Stimulated activated CD4-positive, alpha-beta T cell treated with anti-CD3 and anti-CD28 coated beads, Interleukin-15, amount 100 ng/mL, for 1 hour (primary cell): Measurements from ENCODE around the gene AGFG1.
"Not testable (repeated sequence)": the region's sequence is repeated elsewhere in the genome, so short reads cannot be mapped to it uniquely, and the experiment has no call there.

ENCODE experiments used
- DNase-seq, 2 donors: peaks; one replicate each; pipeline ENCODE4 v3.0.0-alpha.2; 2020; ENCODE audit warnings: low read depth in 1 of 2, low spot score in 1 of 2

Gene AGFG1

DNA sequence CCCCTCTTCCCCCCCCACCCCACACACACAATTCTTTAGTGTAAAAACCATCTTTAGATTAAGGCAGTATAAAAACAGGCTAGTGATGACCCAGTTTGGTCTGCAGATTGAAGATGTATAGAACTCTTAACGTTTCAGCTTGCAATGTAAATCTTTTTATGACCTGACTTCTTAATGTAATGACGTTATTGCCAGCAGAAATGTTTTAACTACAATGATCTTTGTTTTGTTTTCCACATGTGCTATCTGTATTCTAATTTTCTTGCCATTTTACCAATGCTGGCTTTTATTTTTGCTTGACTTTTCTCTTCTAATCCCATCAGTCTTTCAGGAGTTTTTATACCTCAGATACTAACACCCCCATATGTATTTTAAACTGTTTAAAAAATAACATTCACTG lies 25.2 kb downstream of the AGFG1 start:
- no peak for DNase-seq

DNA sequence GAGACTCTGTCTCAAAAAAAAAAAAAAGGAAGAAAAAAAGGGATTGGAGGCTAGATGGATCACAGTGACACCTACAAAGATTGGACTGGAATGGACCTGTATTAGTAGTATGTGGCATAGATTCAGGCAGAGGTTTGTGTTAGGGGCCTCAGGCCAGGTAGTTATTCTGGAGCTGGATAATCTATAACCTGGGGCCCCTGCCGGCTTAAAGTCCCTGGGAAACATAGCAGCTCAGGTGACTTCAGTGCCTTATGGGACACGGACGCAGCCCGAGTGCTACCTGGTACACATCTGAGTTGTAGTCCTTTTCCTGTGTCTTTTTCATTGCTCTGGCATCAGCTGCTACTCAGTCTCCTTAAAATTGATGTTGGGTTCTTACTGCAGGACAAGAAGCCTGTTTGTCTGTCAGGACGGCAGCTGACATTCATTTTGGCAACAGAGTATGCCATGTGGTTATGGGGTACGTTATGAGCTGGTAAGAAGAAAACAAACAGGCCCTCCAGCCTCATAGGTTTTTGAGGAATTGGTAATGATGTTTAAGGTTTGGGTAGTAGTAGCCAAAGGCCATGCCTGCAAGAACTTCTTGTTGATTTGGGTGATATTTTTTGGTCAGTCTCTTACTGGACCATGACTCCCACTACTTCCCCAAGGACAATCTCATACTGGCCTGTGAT lies 27.8 kb downstream of the AGFG1 start:
- no peak for DNase-seq

- no peak for DNase-seq
These were observed 28.3 kb downstream of the AGFG1 start for GRCh38 chr2:227500301-227500630.

GRCh38 chr2:227503433-227504406 lies 31.8 kb downstream of the AGFG1 start:
- DNase-seq: no peak

- DNase-seq: no peak
These were observed 32.7 kb downstream of the AGFG1 start for GRCh38 chr2:227504700-227505099.

DNA sequence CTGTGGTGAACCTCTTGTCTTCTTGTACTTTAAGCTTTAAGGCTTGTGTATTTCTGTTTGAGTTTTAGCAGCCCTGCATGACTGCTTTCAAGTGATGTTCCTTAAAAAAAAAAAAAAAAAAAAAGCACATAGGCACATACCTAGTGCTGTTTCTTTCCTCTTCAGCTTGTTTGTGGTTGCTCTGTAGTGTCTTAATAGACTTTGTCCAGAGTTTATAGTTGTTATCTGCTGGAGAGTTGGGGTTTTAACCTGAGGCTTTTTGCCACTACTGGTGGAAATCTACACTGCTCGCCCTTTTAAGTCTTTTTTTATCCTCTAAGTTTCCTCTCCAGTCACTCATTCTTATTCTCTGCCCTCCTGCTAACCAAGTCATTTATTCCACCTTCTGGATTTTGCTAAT lies 34.5 kb downstream of the AGFG1 start:
- DNase-seq: no peak

GRCh38 chr2:227507963-227508362 lies 36.0 kb downstream of the AGFG1 start:
- no peak for DNase-seq

GRCh38 chr2:227509076-227509475 lies 37.1 kb downstream of the AGFG1 start:
- no peak for DNase-seq

DNA sequence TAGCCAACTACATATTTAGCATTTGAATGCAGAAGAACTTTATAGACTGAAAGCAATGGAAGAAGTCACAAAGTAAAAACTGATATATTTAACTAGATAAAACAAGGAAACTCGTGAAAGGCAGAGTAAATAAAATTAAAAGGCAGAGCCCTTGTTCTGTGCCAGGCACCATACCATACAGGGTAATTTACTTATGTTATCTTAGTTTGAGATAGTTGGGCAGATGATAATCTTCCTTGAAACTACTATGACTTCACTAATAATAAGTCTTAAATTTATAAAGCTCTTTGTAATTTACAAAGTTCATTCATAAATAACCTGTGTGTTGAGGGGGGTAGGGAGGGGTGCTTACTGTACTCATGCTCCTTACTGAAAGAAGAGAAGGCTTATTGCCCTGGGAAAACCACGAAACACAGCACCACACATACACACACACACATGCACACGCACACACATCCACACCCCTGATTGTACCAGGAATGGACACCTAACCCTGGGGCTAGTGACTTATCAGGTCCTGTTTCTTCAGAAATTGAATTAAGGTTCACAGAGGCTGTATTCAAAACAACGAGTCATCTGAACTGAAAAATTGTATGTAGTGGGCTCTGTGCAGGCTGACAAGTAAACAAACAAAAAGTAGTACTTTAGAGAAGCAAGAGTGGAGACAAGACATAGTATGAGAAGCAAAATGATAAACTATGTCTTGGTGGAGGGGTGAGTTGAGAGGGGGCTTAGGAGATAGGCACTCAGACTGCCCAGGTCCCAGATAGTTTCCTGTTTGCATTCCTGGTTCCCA lies 38.1 kb downstream of the AGFG1 start:
- no peak for DNase-seq

- DNase-seq: no peak
These were observed 38.6 kb downstream of the AGFG1 start for GRCh38 chr2:227510620-227510958.

DNA sequence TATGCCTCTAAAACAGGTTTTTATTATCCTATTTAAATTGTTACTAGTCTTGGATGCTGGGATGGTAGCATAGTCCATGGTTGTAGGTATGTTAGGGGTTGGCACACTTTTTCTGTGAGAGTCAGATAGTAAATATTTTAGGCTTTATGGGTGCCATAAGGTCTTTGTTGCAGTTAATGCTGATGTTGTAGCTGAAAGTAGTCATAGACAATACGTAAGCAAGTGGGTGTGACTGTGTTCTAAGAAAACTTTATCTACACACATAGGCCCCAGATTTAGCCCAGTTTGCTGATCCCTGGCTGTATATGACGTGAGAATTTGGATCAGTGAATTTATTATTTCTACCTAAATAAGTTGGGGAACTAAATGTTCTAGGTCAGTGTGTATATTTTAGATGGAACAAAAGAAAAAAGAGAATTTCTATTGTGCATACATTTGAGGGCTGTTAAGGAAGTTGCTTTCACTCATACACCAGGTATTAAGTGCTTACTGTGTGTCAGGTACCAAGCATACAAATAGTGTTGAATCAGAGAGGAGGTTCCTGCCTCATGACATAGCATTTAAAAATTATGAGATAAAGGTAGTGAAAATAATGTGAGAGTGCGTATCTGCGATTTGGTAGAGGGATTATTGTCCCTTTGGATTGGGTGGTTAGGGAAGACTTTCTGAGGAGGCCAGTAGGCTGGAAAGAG lies 39.4 kb downstream of the AGFG1 start:
- no peak for DNase-seq

GRCh38 chr2:227511955-227512354 lies 40.0 kb downstream of the AGFG1 start:
- DNase-seq: no peak

DNA sequence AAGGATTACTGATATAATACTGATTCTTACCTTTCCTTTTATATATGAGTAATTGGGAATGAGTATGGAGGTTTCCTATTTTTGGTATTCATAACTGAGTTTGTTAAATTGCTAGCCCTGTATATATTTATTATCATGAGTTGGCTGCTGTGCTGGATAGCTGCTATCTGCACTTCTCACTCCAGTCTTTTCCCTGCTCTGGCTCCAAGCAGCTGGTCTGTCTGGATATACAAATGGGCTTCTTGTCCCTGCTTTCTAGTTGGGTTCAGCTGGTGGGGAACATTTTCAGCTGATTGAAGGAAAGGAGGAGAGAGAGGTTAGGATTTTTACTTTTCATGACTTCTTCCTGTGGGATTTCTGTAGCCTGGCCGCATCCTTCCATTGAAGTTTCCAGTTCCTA lies 41.2 kb downstream of the AGFG1 start:
- no peak for DNase-seq

DNA sequence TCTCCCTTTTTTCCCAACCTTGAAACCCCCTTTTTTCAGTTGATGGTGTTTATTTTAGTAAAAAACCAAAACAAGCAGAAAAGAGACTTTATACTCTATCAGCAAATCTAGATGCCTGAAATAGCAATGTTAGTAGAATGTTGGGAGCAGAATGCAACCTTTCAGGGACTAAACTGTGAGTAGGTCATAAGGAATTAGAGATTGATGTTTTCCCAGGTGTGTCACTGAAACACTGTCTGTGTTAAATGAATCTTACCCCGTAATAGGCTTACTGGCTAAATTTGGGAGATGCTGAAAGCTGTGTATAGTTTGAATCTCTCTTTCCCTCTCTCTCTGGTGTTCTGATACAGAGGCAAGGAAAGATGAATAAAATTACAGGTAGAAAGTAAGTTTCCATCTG lies 43.8 kb downstream of the AGFG1 start:
- no peak for DNase-seq

DNA sequence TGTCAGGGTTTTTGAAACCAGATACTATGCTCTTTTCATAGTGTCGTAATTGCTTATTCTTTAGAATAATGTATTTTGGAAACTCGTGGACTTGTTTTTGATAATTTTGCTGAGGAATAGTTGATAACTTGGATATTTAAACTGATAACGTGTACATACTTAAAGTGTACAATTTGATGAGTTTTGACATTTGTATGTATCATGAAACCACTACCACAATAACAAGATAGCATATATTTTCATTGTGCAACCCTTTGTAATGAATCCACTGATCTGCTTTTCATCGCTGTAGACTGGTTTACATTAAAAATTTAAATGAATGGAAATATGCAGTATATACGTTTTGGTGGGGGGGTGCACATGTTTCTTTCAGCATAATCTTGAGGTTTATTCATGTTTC lies 45.8 kb downstream of the AGFG1 start:
- DNase-seq: no peak

DNA sequence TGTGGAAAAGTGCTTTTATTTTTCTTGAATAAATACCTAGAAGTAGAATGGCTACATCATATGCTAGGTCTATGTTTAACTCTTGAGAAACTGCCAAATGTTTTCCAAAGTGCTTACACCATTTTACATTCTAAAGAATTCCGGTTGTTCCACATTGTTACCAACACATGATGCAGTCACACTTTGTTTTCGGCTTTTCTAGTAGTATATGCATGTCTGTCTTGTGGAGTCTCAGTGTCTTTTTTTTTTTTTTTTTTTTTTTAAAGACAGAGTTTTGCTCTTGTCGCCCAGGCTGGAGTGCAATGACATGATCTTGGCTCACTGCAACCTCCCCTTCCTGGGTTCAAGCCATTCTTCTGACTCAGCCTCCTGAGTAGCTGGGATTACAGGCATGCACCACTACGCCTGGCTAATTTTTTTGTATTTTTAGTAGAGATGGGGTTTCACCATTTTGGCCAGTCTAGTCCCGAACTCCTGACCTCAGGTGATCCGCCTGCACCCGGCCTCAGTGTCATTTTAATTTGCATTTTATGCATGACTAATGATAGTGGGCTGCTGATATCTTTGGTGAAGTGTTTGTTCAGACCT lies 46.4 kb downstream of the AGFG1 start:
- not testable (repeated sequence) for DNase-seq

- not testable (repeated sequence) for DNase-seq
These were observed 49.2 kb downstream of the AGFG1 start for GRCh38 chr2:227521178-227521577.

DNA sequence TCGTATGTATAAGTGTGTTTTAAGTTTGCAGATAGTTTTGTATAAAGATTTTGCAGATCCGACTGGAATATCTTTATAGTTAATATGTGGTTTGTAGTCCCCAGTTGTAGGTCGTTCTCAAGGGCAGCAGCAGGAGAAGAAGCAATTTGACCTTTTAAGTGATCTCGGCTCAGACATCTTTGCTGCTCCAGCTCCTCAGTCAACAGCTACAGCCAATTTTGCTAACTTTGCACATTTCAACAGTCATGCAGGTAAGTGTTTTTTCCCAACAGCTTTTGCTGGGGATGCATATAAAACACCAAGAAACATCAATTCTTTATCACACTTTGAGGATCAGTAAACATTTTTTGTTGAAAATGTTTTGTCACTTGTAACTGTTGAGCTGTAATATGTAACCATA lies 52.7 kb downstream of the AGFG1 start:
- no peak for DNase-seq

GRCh38 chr2:227527351-227527750 lies 55.4 kb downstream of the AGFG1 start:
- DNase-seq: no peak

- no peak for DNase-seq
These were observed 56.8 kb downstream of the AGFG1 start for GRCh38 chr2:227528803-227529202.

GRCh38 chr2:227529871-227530270 lies 57.9 kb downstream of the AGFG1 start:
- DNase-seq: no peak
